Regular cardiac myocyte (primary cell): Measurements from ENCODE around the gene TGIF2. TPM values are rescaled to one million over a fixed set of nuclear protein-coding genes. Genes with fewer than 3 reads are reported as not detected.

Experiments
- total RNA-seq: library from RNA; depleted of rRNA; stranded (reverse); fragments of >200 nt; gene quantifications from 2 replicates; pipeline ENCODE4 v1.2.3, GENCODE V29; 2014

The TGIF2 gene
- total RNA-seq, result 5.6 and 5.8 TPM in 2 replicates

GRCh38 chr20:36573103-36573797 is at the start of gene TGIF2:
Gene TGIF2, plus strand, starts transcription at chr20:36573597. Its CDS starts 5,178 bp downstream, at chr20:36578775.

GRCh38 chr20:36541227-36541767 is 32.1 kb upstream of the TGIF2 start, which contains the start of gene MYL9:
Gene MYL9, plus strand, starts transcription at chr20:36541519. Its CDS starts 3,366 bp downstream, at chr20:36544885.

GRCh38 chr20:36605399-36606157 is 32.2 kb downstream of the TGIF2 start, which contains the start of gene RAB5IF:
Gene RAB5IF, plus strand, starts transcription at chr20:36605779. Its CDS starts 173 bp downstream, at chr20:36605952.

Other genes with a start within 250 kb of the TGIF2 start
- 19.7 and 29.1 TPM in 2 replicates for gene MYL9, start 32.1 kb upstream of the TGIF2 start, total RNA-seq
- gene RAB5IF, start 32.2 kb downstream of the TGIF2 start, total RNA-seq, result 52.1 and 99.3 TPM in 2 replicates
- under 0.01 TPM in 1 of 2 replicates, not detected in the other for gene SLA2, start 72.6 kb downstream of the TGIF2 start, total RNA-seq
- gene NDRG3, start 172.5 kb downstream of the TGIF2 start, total RNA-seq, result 16.5 and 16.6 TPM in 2 replicates
- 14.7 and 25.9 TPM in 2 replicates for gene DSN1, start 200.2 kb downstream of the TGIF2 start, total RNA-seq